ENCODE results near the gene SLC37A2.

The SLC37A2 gene

DNA sequence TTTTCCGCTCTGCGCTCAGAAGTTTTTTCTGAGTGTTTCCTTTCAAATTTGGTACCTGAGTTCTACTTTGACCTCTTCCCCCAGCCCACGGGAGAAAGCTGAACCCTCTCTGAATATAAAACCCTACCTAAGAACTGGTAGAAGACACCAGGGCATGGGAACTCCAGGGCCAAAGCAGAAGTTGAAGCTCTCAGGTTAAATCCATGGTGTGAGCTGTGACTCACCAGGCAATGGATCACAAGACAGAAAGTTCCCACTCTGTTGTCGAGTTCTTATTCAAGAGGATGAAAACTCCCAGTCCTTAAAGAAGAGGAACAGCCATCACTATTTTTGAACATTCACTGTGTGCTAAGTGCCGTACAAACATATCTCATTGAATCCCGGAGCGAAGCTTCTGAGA, 39.4 kb downstream of the SLC37A2 start:
- Histone ChIP-seq H2AFZ (ENCODE audit: low read length) (no peak overlapping the region), H3K79me2 (ENCODE audit: insufficient read depth, low read length) (no peaks in the 10 kb centered on the region), H3K36me3 (ENCODE audit: insufficient read depth, low read length) (peaks cover 10% of the 10 kb centered on the region), H3K9me2 (ENCODE audit: low read depth, low read length) (no peaks in the 10 kb centered on the region), H3K27ac (ENCODE audit: low read depth, low read length, poor library complexity, severe bottlenecking) (no peak overlapping the region), H3K4me1 (ENCODE audit: insufficient read depth, low read length, severe bottlenecking) (no peaks in the 10 kb centered on the region), H3K27me3 (ENCODE audit: insufficient read depth, low read length) (no peaks in the 10 kb centered on the region), H3F3A (ENCODE audit: insufficient read depth, low read length) (no peaks in the 10 kb centered on the region), H3K4me2 (ENCODE audit: low read length) (no peak overlapping the region), H3K9ac (ENCODE audit: low read length) (no peak overlapping the region), H4K20me1 (ENCODE audit: insufficient read depth, low read length) (no peaks in the 10 kb centered on the region), H3K9me3 (ENCODE audit: low read length) (0 out of 2 replicates have a peak, but pooled peaks cover 2% of the 10 kb centered on the region), H3K4me3 (ENCODE audit: low read depth, low read length, poor library complexity, severe bottlenecking) (no peak overlapping the region)
- no peak for TF ChIP-seq EZH2 (IDR thresholded peaks at IDR 0.05; ENCODE audit: borderline replicate concordance, low read length)
- TF ChIP-seq, protein P1, sequence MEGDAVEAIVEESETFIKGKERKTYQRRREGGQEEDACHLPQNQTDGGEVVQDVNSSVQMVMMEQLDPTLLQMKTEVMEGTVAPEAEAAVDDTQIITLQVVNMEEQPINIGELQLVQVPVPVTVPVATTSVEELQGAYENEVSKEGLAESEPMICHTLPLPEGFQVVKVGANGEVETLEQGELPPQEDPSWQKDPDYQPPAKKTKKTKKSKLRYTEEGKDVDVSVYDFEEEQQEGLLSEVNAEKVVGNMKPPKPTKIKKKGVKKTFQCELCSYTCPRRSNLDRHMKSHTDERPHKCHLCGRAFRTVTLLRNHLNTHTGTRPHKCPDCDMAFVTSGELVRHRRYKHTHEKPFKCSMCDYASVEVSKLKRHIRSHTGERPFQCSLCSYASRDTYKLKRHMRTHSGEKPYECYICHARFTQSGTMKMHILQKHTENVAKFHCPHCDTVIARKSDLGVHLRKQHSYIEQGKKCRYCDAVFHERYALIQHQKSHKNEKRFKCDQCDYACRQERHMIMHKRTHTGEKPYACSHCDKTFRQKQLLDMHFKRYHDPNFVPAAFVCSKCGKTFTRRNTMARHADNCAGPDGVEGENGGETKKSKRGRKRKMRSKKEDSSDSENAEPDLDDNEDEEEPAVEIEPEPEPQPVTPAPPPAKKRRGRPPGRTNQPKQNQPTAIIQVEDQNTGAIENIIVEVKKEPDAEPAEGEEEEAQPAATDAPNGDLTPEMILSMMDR (IDR thresholded peaks at IDR 0.05; ENCODE audit: low read length) = no peak

DNA sequence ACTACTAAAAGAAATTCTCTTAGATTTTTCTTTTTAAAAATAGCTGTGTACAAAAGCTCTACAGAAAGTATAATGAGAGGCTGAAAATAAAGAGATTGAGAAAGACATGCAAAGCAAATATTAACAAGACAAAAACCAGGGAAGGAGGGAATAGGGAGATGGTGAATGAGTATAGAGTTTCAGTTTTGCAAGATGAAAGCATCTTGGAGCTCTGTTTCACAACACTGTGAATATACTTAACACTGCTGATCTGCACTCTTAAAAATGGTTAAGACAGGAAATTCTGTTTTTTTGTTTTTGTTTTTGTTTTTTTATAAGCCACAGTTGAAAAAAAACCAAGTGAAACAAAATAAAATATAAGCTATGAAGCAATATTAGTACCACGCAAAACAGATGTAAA, 42.8 kb downstream of the SLC37A2 start:
- H3K4me2 ChIP-seq (ENCODE audit: low read length) = no peak overlapping the region
- H3K9ac ChIP-seq (ENCODE audit: low read length) = no peak overlapping the region
- peaks cover 6% of the 10 kb centered on the region for H3K36me3 ChIP-seq (ENCODE audit: insufficient read depth, low read length)
- H2AFZ ChIP-seq (ENCODE audit: low read length) = no peak overlapping the region
- TF ChIP-seq, protein P1 (IDR thresholded peaks at IDR 0.05; ENCODE audit: low read length) = no peak
- TF ChIP-seq EZH2 (IDR thresholded peaks at IDR 0.05; ENCODE audit: borderline replicate concordance, low read length) = no peak
- H3K4me3 ChIP-seq (ENCODE audit: low read depth, low read length, poor library complexity, severe bottlenecking) = no peak overlapping the region
- H4K20me1 ChIP-seq (ENCODE audit: insufficient read depth, low read length) = no peaks in the 10 kb centered on the region
- peaks cover 12% of the 10 kb centered on the region for H3K4me1 ChIP-seq (ENCODE audit: insufficient read depth, low read length, severe bottlenecking)
- no peaks in the 10 kb centered on the region for H3K9me2 ChIP-seq (ENCODE audit: low read depth, low read length)
- H3K79me2 ChIP-seq (ENCODE audit: insufficient read depth, low read length) = no peaks in the 10 kb centered on the region
- H3F3A ChIP-seq (ENCODE audit: insufficient read depth, low read length) = no peaks in the 10 kb centered on the region
- no peak overlapping the region for H3K27ac ChIP-seq (ENCODE audit: low read depth, low read length, poor library complexity, severe bottlenecking)
- H3K27me3 ChIP-seq (ENCODE audit: insufficient read depth, low read length) = no peaks in the 10 kb centered on the region
- 0 out of 2 replicates have a peak, but pooled peaks cover 2% of the 10 kb centered on the region for H3K9me3 ChIP-seq (ENCODE audit: low read length)

DNA sequence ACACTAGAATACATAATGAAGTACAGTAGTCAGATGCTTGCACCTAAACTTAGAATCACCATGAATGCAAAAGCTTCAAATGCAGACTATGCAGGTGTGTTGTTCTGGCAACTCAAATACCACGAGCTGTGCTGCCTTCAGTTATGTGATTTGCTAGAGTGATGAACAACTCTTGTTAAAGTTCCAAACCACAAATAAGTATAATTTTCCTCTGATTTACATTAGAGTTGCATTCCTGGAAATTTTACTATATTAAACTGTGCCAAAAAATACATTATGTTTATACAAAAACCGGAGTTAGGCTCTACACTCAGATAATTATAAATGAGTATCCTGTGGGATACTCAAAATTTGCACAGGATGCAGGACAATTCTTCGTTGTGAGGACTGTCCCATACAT, 45.4 kb downstream of the SLC37A2 start:
- Histone ChIP-seq H3K9me2 (ENCODE audit: low read depth, low read length) (no peaks in the 10 kb centered on the region), H3K4me3 (ENCODE audit: low read depth, low read length, poor library complexity, severe bottlenecking) (no peak overlapping the region), H3K9me3 (ENCODE audit: low read length) (0 out of 2 replicates have a peak, but pooled peaks cover 2% of the 10 kb centered on the region), H3K79me2 (ENCODE audit: insufficient read depth, low read length) (no peaks in the 10 kb centered on the region), H3K36me3 (ENCODE audit: insufficient read depth, low read length) (peaks cover 6% of the 10 kb centered on the region), H3K4me2 (ENCODE audit: low read length) (no peak overlapping the region), H4K20me1 (ENCODE audit: insufficient read depth, low read length) (no peaks in the 10 kb centered on the region), H3K4me1 (ENCODE audit: insufficient read depth, low read length, severe bottlenecking) (peaks cover 18% of the 10 kb centered on the region), H3K27ac (ENCODE audit: low read depth, low read length, poor library complexity, severe bottlenecking) (no peak overlapping the region), H3F3A (ENCODE audit: insufficient read depth, low read length) (no peaks in the 10 kb centered on the region), H3K27me3 (ENCODE audit: insufficient read depth, low read length) (no peaks in the 10 kb centered on the region), H2AFZ (ENCODE audit: low read length) (no peak overlapping the region), H3K9ac (ENCODE audit: low read length) (no peak overlapping the region)
- TF ChIP-seq EZH2 (IDR thresholded peaks at IDR 0.05; ENCODE audit: borderline replicate concordance, low read length) = no peak
- TF ChIP-seq, protein P1 (IDR thresholded peaks at IDR 0.05; ENCODE audit: low read length) = no peak

Measured in OCI-LY1 (cell line).